CD14-positive monocyte (primary cell): ENCODE measurements around the gene OR1N1. TPM values are rescaled to one million over a fixed set of nuclear protein-coding genes. Genes with fewer than 3 reads are reported as not detected.
"Not testable (repeated sequence)": the region's sequence is repeated elsewhere in the genome, so short reads cannot be mapped to it uniquely, and the experiment has no call there.

Experiments used
- DNase-seq, 3 donors: peaks; one replicate each; pipeline ENCODE4 v3.0.0-alpha.2; 2011 to 2022
- H2AFZ ChIP-seq: 2 replicates; pipeline ENCODE4 v1.6.0; 2012; ENCODE audit warnings: mild to moderate bottlenecking, low read depth, low read length, inconsistent platforms; ENCODE audit not compliant: insufficient read depth, poor library complexity, severe bottlenecking
- H3K27ac ChIP-seq, 2 donors: 1 replicate in 1 of 2; 2 replicates in 1 of 2; pipeline ENCODE4 v1.5.1; 2012 to 2013; ENCODE audit warnings: low read length in 2 of 2, control low read depth in 1 of 2, inconsistent platforms in 1 of 2, low read depth in 1 of 2, mild to moderate bottlenecking in 1 of 2
- H3K27me3 ChIP-seq, 2 donors: one replicate each; pipeline versions ENCODE4 v1.6.0 to v1.6.1; 2011 to 2013; ENCODE audit warnings: low read length in 2 of 2; ENCODE audit not compliant: control insufficient read depth in 2 of 2, insufficient read depth in 2 of 2
- H3K36me3 ChIP-seq, 2 donors: replicated peaks in 1 of 2; 1 replicate in 1 of 2; 2 replicates in 1 of 2; pipeline versions ENCODE4 v1.5.1 to v1.6.1; 2012 to 2013; ENCODE audit warnings: low read length in 2 of 2, control low read depth in 1 of 2, inconsistent platforms in 1 of 2, mild to moderate bottlenecking in 1 of 2; ENCODE audit not compliant: insufficient read depth in 2 of 2, control insufficient read depth in 1 of 2
- H3K4me1 ChIP-seq, 2 donors: 1 replicate in 1 of 2; 2 replicates in 1 of 2; pipeline versions ENCODE4 v1.5.1 to v1.6.1; 2012 to 2013; ENCODE audit warnings: low read length in 2 of 2, control low read depth in 1 of 2, inconsistent platforms in 1 of 2, mild to moderate bottlenecking in 1 of 2, moderate library complexity in 1 of 2; ENCODE audit not compliant: insufficient read depth in 2 of 2, control insufficient read depth in 1 of 2
- H3K4me2 ChIP-seq: replicated peaks from 2 replicates; pipeline ENCODE3; 2012; ENCODE audit warnings: low read length, moderate library complexity, mild to moderate bottlenecking; ENCODE audit not compliant: poor library complexity, severe bottlenecking; ENCODE audit errors: extremely low read depth
- H3K4me3 ChIP-seq, 3 experiments: fragments of 200-600 bp in 1 of 3; sonication (generic) in 1 of 3; replicated peaks in 1 of 3; 1 replicate in 2 of 3; 2 replicates in 1 of 3; pipeline ENCODE4 v1.5.1; 2011 to 2013; ENCODE audit warnings: low read length in 3 of 3, mild to moderate bottlenecking in 3 of 3, control low read depth in 2 of 3, low read depth in 2 of 3, inconsistent platforms in 1 of 3, moderate library complexity in 1 of 3
- H3K79me2 ChIP-seq: 2 replicates; pipeline ENCODE4 v1.6.0; 2012; ENCODE audit warnings: mild to moderate bottlenecking, control low read depth, inconsistent platforms, low read length, moderate library complexity; ENCODE audit not compliant: insufficient read depth
- H3K9ac ChIP-seq: 2 replicates; pipeline ENCODE4 v1.6.0; 2017; ENCODE audit warnings: low read length, mild to moderate bottlenecking; ENCODE audit not compliant: insufficient read depth, poor library complexity, severe bottlenecking
- H3K9me3 ChIP-seq, 2 donors: replicated peaks in 1 of 2; 1 replicate in 1 of 2; 2 replicates in 1 of 2; pipeline versions ENCODE4 v1.5.1 to v1.6.1; 2012 to 2013; ENCODE audit warnings: low read length in 2 of 2, control low read depth in 1 of 2; ENCODE audit not compliant: control insufficient read depth in 1 of 2, insufficient read depth in 1 of 2
- H4K20me1 ChIP-seq: 2 replicates; pipeline ENCODE4 v1.6.0; 2012; ENCODE audit warnings: mild to moderate bottlenecking, low read length, control low read depth, moderate library complexity; ENCODE audit not compliant: insufficient read depth
- H3K27ac Mint-ChIP-seq, 7 donors: one replicate each; pipeline ENCODE4 v1.8.0; 2020; ENCODE audit warnings: mild to moderate bottlenecking in 7 of 7, mixed read lengths in 7 of 7, moderate library complexity in 6 of 7, inconsistent platforms in 2 of 7
- H3K27me3 Mint-ChIP-seq, 3 donors: one replicate each; pipeline ENCODE4 v1.8.0; 2021 to 2022; ENCODE audit warnings: low read depth in 3 of 3, mild to moderate bottlenecking in 3 of 3, mixed read lengths in 3 of 3, moderate library complexity in 3 of 3, inconsistent platforms in 1 of 3
- H3K36me3 Mint-ChIP-seq, 2 donors: one replicate each; pipeline ENCODE4 v1.8.0; 2020; ENCODE audit warnings: mixed read lengths in 2 of 2, inconsistent platforms in 1 of 2, mild to moderate bottlenecking in 1 of 2
- H3K4me1 Mint-ChIP-seq: one replicate; pipeline ENCODE4 v1.8.0; 2020; ENCODE audit warnings: mild to moderate bottlenecking, mixed read lengths
- H3K4me3 Mint-ChIP-seq, 2 donors: one replicate each; pipeline ENCODE4 v1.8.0; 2020; ENCODE audit warnings: mild to moderate bottlenecking in 2 of 2, mixed read lengths in 2 of 2, moderate library complexity in 1 of 2
- H3K9me3 Mint-ChIP-seq, 7 donors: one replicate each; pipeline ENCODE4 v1.8.0; 2020 to 2022; ENCODE audit warnings: mixed read lengths in 7 of 7, mild to moderate bottlenecking in 6 of 7, moderate library complexity in 6 of 7, inconsistent platforms in 2 of 7
- WGBS: methylation state at CpG from one replicate; pipeline ENCODE4 v1.1.5; 2013; ENCODE audit warnings: missing lambda C conversion rate; ENCODE audit not compliant: insufficient coverage; 5-methylcytosine and 5-hydroxymethylcytosine counted together
- intact Hi-C, 2 donors: fragments of 100-400 bp; cut with micrococcal nuclease; formaldehyde crosslinking; loops; one replicate each; pipeline versions ENCODE4 v1.15.0 to v1.15.1; 2023
- polyA plus RNA-seq, 3 donors: library from polyadenylated mRNA; depleted of rRNA in 1 of 3; unstranded in 2 of 3; stranded (reverse) in 1 of 3; fragments of 300-500 nt in 2 of 3; fragments of >200 nt in 1 of 3; fragmentation: Illumina TruSeq in 2 of 3; gene quantifications; 1 replicate in 2 of 3; 2 replicates in 1 of 3; pipeline ENCODE4 v1.2.3, GENCODE V29; 2012 to 2021
- TF ChIP-seq, protein P1 (sequence below): fragments of 200-600 bp; IDR thresholded peaks from one replicate; pipeline ENCODE4 v1.8.0; 2022; ENCODE audit warnings: antibody characterized with exemption, mild to moderate bottlenecking

OR1N1 gene
- polyA plus RNA-seq, 3 donors: not detected

- H3K4me3 Mint-ChIP-seq: no peak overlapping the region
- DNase-seq: no peak
Observed at GRCh38 chr9:122536134-122536533, 9.0 kb upstream of the OR1N1 start.

DNA sequence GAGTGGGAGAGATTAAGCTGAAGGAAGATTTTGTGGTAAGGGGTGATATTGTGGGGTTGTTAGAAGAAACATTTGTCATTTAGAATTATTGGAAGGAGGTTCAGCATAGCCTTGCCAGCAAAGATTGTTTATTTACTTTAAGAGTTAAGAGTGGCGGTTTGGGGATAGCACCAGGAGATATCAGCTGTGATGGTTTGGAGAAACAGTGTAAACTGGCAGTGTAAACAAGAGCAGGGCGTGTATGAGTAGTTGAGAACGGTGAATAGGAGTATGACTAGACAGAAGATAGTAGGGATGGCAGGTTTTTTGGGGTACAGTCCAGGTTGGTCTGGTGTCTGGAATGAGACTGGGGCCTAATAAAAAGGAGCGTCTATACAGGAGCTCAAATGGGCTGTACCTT is 4.1 kb upstream of the OR1N1 start:
- H3K79me2 ChIP-seq, H3K4me3 ChIP-seq, H3K9me3 ChIP-seq, H3K27ac Mint-ChIP-seq, H3K9me3 Mint-ChIP-seq, H2AFZ ChIP-seq, H4K20me1 ChIP-seq, H3K27ac ChIP-seq, H3K36me3 ChIP-seq, H3K4me1 ChIP-seq, DNase-seq, H3K4me3 Mint-ChIP-seq, intact Hi-C loops, H3K27me3 Mint-ChIP-seq, H3K4me1 Mint-ChIP-seq, H3K4me2 ChIP-seq, H3K36me3 Mint-ChIP-seq, H3K9ac ChIP-seq, H3K27me3 ChIP-seq: not testable (repeated sequence)
- WGBS: 86% methylated on average over 2 of the region's 4 CpGs

More at GRCh38 chr9:122536134-122536533, 9.0 kb upstream of the OR1N1 start:
- Histone ChIP-seq H3K9ac (no peak overlapping the region), H3K27ac (no peak overlapping the region), H3K4me1 (no peaks in the 10 kb centered on the region), H3K79me2 (no peaks in the 10 kb centered on the region), H3K27me3 (no peaks in the 10 kb centered on the region), H2AFZ (no peak overlapping the region), H3K9me3 (no peaks in the 10 kb centered on the region), H4K20me1 (no peaks in the 10 kb centered on the region), H3K36me3 (no peaks in the 10 kb centered on the region), H3K4me3 (no peak overlapping the region), H3K4me2 (no peak overlapping the region)
- Mint-ChIP-seq H3K27me3 (peaks cover 0 to 3% (median 1%) of the 10 kb centered on the region in 3 donors), H3K9me3 (peaks cover 0 to 14% (median 7%) of the 10 kb centered on the region in 7 donors), H3K36me3 (no peaks in the 10 kb centered on the region), H3K27ac (no peak overlapping the region), H3K4me1 (no peaks in the 10 kb centered on the region)
- TF ChIP-seq, protein P1, sequence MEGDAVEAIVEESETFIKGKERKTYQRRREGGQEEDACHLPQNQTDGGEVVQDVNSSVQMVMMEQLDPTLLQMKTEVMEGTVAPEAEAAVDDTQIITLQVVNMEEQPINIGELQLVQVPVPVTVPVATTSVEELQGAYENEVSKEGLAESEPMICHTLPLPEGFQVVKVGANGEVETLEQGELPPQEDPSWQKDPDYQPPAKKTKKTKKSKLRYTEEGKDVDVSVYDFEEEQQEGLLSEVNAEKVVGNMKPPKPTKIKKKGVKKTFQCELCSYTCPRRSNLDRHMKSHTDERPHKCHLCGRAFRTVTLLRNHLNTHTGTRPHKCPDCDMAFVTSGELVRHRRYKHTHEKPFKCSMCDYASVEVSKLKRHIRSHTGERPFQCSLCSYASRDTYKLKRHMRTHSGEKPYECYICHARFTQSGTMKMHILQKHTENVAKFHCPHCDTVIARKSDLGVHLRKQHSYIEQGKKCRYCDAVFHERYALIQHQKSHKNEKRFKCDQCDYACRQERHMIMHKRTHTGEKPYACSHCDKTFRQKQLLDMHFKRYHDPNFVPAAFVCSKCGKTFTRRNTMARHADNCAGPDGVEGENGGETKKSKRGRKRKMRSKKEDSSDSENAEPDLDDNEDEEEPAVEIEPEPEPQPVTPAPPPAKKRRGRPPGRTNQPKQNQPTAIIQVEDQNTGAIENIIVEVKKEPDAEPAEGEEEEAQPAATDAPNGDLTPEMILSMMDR: no peak
- intact Hi-C loops: no loop called here
- WGBS: 100% methylated on average over 1 of the region's 1 CpG
